COLO829 (cell line): ENCODE results near the gene CCNB2.
"Not testable (repeated sequence)": the region's sequence is repeated elsewhere in the genome, so short reads cannot be mapped to it uniquely, and the experiment has no call there.

ENCODE experiments used
- DNase-seq: peaks from one replicate; pipeline ENCODE4 v3.0.0; 2012; ENCODE audit warnings: low spot score

Gene CCNB2

DNA sequence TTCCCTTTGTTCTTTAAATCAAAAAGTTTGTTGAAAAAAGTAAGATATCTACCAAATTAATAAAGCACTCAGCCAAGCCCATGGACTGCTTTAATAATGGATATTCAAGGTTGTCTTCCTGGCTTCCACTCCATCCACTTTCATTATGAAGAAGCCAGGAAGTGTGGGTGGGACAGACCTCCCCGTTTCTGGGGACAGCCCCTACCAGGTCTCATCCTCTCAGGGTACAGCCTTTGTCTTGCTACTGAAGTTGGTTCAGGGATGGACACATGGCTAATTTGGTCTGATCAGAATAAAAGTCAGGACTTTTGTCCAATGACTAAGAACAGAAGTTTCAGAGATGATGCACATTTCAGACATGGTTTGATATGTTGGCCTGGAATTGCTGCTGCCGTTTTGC lies 32.6 kb downstream of the CCNB2 start:
- no peak for DNase-seq

GRCh38 chr15:59138243-59138642 lies 33.3 kb downstream of the CCNB2 start:
- DNase-seq: peak; percentile 21

GRCh38 chr15:59140422-59141226 lies 35.7 kb downstream of the CCNB2 start:
- DNase-seq: no peak

- no peak for DNase-seq
These were observed 38.3 kb downstream of the CCNB2 start for GRCh38 chr15:59143281-59143680.

GRCh38 chr15:59144594-59144993 lies 39.6 kb downstream of the CCNB2 start:
- not testable (repeated sequence) for DNase-seq

GRCh38 chr15:59147666-59148065 lies 42.7 kb downstream of the CCNB2 start:
- no peak for DNase-seq

DNA sequence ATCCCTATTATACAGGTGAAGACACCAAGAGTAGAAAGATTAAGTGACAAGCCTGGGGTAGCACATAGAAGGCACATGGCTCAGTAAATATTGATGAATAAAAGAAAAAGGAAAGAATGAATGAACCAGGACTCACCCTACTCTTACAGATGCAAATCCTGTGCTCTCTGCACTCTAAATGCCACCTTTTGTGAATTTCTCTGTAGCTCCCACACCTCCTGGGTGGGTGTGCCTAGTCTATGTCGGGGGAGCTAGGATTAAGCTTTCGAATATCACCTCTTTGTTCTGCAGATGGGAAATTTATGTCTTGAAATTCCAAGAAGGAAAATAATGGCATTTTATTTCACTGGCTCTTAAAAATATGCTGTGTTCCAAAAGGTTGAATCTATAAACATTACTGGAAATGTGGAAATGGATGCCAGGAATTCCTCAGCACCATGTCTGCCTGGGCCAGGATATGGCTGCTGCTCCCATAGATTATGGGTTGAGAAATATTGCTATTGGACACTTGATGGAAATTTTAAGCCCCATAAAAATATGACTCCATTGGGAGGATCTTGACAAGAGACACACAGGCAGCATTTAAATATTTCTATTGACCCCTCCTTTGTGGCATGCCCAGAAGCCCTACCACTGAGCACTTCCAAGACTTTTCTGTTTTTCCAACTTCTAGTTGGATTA lies 43.3 kb downstream of the CCNB2 start:
- no peak for DNase-seq

GRCh38 chr15:59150185-59150584 lies 45.2 kb downstream of the CCNB2 start:
- no peak for DNase-seq

- peak; percentile 28 for DNase-seq
These were observed 47.9 kb downstream of the CCNB2 start for GRCh38 chr15:59152694-59153450.

GRCh38 chr15:59153466-59153865 lies 48.5 kb downstream of the CCNB2 start:
- no peak for DNase-seq

- DNase-seq: no peak
These were observed 49.3 kb downstream of the CCNB2 start for GRCh38 chr15:59154243-59154642.

DNA sequence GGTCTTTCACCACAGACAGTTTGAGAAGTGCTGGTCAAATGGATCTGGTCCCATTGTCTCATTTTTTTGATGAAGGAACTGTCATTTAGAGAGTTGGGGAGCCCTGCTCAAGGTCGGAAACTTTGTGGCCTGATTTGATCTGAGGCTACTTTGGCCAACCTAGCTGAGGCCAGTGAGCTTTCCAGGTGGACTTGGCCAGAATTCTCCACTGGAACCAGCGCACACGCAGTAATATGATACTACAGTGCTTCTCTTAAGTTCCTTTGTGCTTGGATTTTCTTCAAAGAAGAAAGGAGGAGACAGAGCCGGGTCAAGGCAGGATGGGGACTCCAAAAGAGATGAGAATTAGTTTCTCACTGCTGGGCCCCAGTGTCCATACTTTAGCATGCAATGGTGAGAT lies 50.5 kb downstream of the CCNB2 start:
- DNase-seq: no peak

DNA sequence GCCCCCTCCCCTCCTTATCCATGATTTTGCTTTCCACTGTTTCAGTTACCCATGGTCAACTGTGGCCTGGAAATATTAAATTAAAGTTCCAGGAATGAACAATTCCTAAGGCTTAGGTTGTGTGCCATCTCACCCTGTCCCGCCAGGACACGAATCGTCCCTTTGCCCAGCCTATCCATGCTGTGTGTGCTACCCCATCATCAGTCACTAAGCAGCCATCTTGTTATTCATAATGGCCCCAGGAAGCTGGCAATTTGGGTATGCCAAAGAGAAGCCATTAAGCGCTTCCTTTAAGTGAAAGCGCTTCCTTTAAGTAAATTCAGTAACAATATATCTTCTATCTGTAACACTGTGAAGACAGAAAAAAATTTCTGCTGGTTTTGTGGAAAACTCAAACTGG lies 52.5 kb downstream of the CCNB2 start:
- DNase-seq: no peak

GRCh38 chr15:59157840-59158700 lies 53.1 kb downstream of the CCNB2 start:
- no peak for DNase-seq

DNA sequence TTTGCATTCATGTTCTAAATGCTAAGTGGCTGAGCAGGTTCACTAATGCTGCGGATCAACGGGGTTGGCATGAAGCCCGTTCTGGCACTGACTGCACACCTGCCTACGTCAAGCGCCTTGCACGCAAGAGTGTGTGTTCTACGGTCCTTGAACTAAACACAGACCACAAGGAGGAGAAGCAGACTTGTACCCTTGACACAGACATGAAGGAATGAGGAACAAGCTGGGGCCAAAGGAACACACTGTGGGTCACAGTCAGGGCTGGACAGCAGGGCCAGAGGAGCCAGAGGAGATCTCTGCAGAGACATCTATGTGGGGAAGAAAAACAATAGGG lies 53.7 kb downstream of the CCNB2 start:
- no peak for DNase-seq

DNA sequence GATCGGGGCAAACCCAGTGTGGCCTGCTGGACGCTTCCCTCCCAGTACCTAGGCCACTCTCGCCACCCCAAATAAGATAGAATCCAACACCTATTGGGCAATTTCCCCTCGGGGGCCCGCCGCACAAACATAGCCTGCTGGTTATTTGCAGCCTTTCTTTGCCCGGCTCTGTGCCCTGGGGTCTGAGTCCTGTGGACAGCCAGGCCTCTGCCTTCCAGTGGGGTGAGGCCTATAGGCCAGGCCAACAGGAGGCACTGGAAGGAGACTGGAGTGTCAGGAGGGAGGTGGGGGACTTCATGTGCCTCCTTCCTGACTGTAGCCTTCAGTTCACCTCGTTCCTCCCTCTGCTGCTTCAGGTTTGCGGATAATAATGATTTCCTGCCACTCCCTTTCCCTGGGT lies 54.3 kb downstream of the CCNB2 start:
- DNase-seq: no peak

GRCh38 chr15:59160880-59161593 lies 56.1 kb downstream of the CCNB2 start:
- no peak for DNase-seq

- DNase-seq: not testable (repeated sequence)
These were observed 57.1 kb downstream of the CCNB2 start for GRCh38 chr15:59162080-59162479.

- no peak for DNase-seq
These were observed 60.8 kb downstream of the CCNB2 start for GRCh38 chr15:59165726-59166125.

- DNase-seq: no peak
These were observed 61.2 kb downstream of the CCNB2 start for GRCh38 chr15:59166166-59166565.

GRCh38 chr15:59166601-59167265 lies 61.8 kb downstream of the CCNB2 start:
- no peak for DNase-seq
